LoVo (cell line): ENCODE data around the gene FUNDC1.

Experiments
- DNase-seq: peaks from one replicate; pipeline ENCODE4 v3.0.0-alpha.2; 2016; ENCODE audit warnings: low spot score

The FUNDC1 gene

GRCh38 chrX:44480591-44480990, 62.1 kb downstream of the FUNDC1 start:
- no peak for DNase-seq

GRCh38 chrX:44474410-44474809, 68.2 kb downstream of the FUNDC1 start:
- DNase-seq: no peak
